GM12892 (cell line): Measurements from ENCODE around the gene PRSS22.

Experiments used
- POLR2A ChIP-seq: IDR thresholded peaks from 2 replicates; pipeline ENCODE4 v1.6.1; 2011; ENCODE audit warnings: low read depth, low read length, control low read depth
- POLR2AphosphoS5 ChIP-seq: IDR thresholded peaks from 2 replicates; pipeline ENCODE4 v1.6.1; 2011; ENCODE audit warnings: low read depth, low read length, control low read depth
- TAF1 ChIP-seq: IDR thresholded peaks from 2 replicates; pipeline ENCODE4 v1.6.1; 2011; ENCODE audit warnings: low read depth, mild to moderate bottlenecking, control low read depth, low read length, borderline replicate concordance

- TF ChIP-seq TAF1 (no peak), POLR2AphosphoS5 (no peak), POLR2A (no peak)
Observed at GRCh38 chr16:2843526-2843925, 14.4 kb downstream of the PRSS22 start.
